Right cardiac atrium (tissue), 5 donors: ENCODE data around the gene SLC25A1. TPM values are rescaled to one million over a fixed set of nuclear protein-coding genes. Genes with fewer than 3 reads are reported as not detected.

Source experiments
- ATAC-seq, 2 donors: fragments of 200-7000 bp; cut with Tn5 transposase; one replicate each; pipeline versions ENCODE4 v1.8.0 to v1.9.1; 2020; ENCODE audit warnings: moderate library complexity in 2 of 2, mild to moderate bottlenecking in 1 of 2
- DNase-seq, 3 donors: peaks; one replicate each; pipeline ENCODE4 v3.0.0-alpha.2; 2020
- H3K27ac ChIP-seq: one replicate; pipeline ENCODE4 v1.5.1; 2013; ENCODE audit warnings: mild to moderate bottlenecking, low read length, control low read depth, moderate library complexity
- H3K27me3 ChIP-seq: one replicate; pipeline ENCODE4 v1.6.1; 2013; ENCODE audit not compliant: control insufficient read depth, insufficient read depth
- H3K4me1 ChIP-seq: one replicate; pipeline ENCODE4 v1.6.1; 2013; ENCODE audit warnings: low read length; ENCODE audit not compliant: control insufficient read depth, insufficient read depth
- H3K4me3 ChIP-seq: one replicate; pipeline ENCODE4 v1.5.1; 2013; ENCODE audit warnings: low read length, control low read depth
- H3K9me3 ChIP-seq: one replicate; pipeline ENCODE4 v1.6.1; 2013; ENCODE audit warnings: low read length; ENCODE audit not compliant: control insufficient read depth
- WGBS: extraction: QIAGEN DNeasy Blood & Tissue Kit; methylation state at CpG from one replicate; pipeline ENCODE4 v1.1.7; 2013; 5-methylcytosine and 5-hydroxymethylcytosine counted together
- intact Hi-C, 4 donors: fragments of 100-400 bp; cut with DNase I; formaldehyde crosslinking; loops; one replicate each; pipeline versions ENCODE4 v1.11.0 to v1.14.0; 2022 to 2023
- polyA plus RNA-seq: library from polyadenylated mRNA; stranded (reverse); fragments of 200-250 nt; gene quantifications from one replicate; pipeline ENCODE4 v1.2.3, GENCODE V29; 2013
- total RNA-seq, 4 donors: library from RNA; stranded (reverse); fragmentation: NEBNext Ultra II Directional; extraction: Animal tissue kit (Norgen Biotek cat#: 25700); gene quantifications; one replicate each; pipeline ENCODE4 v1.2.1, GENCODE V29; 2021
- donor health status: healthy with polysubstance abuse.
- donor health status: DM: no; HTN: yes; CAD: no.
- donor health status: DM: no; HTN: no; CAD: no.
- donor health status: DM: no; HTN: yes; CAD: no; lungs with severe emphysema.
- donor health status: DM: yes; HTN: yes; CAD: no.

SLC25A1 gene
- total and polyA plus RNA-seq, 5 donors: 11.2 to 26.5 (median 19.0) TPM

- H3K27me3 ChIP-seq: no peaks in the 10 kb centered on the region
- intact Hi-C loops: no loop called here
- no peaks in the 10 kb centered on the region for H3K4me1 ChIP-seq
- ATAC-seq (no peak), DNase-seq (no peak)
- WGBS: 92% methylated on average over 21 of the region's 21 CpGs
- no peak overlapping the region for H3K4me3 ChIP-seq
- no peaks in the 10 kb centered on the region for H3K9me3 ChIP-seq
- no peak overlapping the region for H3K27ac ChIP-seq
Measured at GRCh38 chr22:19134176-19134831, 44.2 kb downstream of the SLC25A1 start.

GRCh38 chr22:19133561-19133960, 45.0 kb downstream of the SLC25A1 start:
- H3K4me3 ChIP-seq: no peak overlapping the region
- no peaks in the 10 kb centered on the region for H3K9me3 ChIP-seq
- WGBS: 95% methylated on average over 13 of the region's 13 CpGs
- H3K27me3 ChIP-seq: no peaks in the 10 kb centered on the region
- H3K4me1 ChIP-seq: no peaks in the 10 kb centered on the region
- no peak overlapping the region for H3K27ac ChIP-seq
- DNase-seq (no peak), ATAC-seq (no peak)
- intact Hi-C loops: no loop called here

- intact Hi-C loops: no loop called here
- Histone ChIP-seq H3K27me3 (no peaks in the 10 kb centered on the region), H3K9me3 (no peaks in the 10 kb centered on the region), H3K4me1 (no peaks in the 10 kb centered on the region), H3K4me3 (no peak overlapping the region), H3K27ac (no peak overlapping the region)
- DNase-seq (no peak), ATAC-seq (no peak)
- 88% methylated on average over 9 of the region's 9 CpGs for WGBS
Measured at GRCh38 chr22:19132693-19133400, 45.7 kb downstream of the SLC25A1 start.

- WGBS: 94% methylated on average over 20 of the region's 20 CpGs
- Histone ChIP-seq H3K27ac (no peak overlapping the region), H3K27me3 (no peaks in the 10 kb centered on the region), H3K4me3 (no peak overlapping the region), H3K4me1 (no peaks in the 10 kb centered on the region), H3K9me3 (no peaks in the 10 kb centered on the region)
- intact Hi-C loops: no loop called here
- ATAC-seq: no peak
- no peak for DNase-seq
Measured at GRCh38 chr22:19132153-19132552, 46.4 kb downstream of the SLC25A1 start.

- no peak overlapping the region for H3K27ac ChIP-seq
- no peak for ATAC-seq
- intact Hi-C loops: no loop called here
- no peaks in the 10 kb centered on the region for H3K9me3 ChIP-seq
- no peaks in the 10 kb centered on the region for H3K4me1 ChIP-seq
- no peak for DNase-seq
- H3K4me3 ChIP-seq: no peak overlapping the region
- H3K27me3 ChIP-seq: no peaks in the 10 kb centered on the region
- WGBS: 95% methylated on average over 19 of the region's 19 CpGs
Measured at GRCh38 chr22:19131685-19132015, 46.9 kb downstream of the SLC25A1 start.

- H3K9me3 ChIP-seq: no peaks in the 10 kb centered on the region
- no peak for DNase-seq
- no peak within 1 kb of the TSS for H3K4me3 ChIP-seq
- ATAC-seq: no peak
- intact Hi-C loops: no loop called here
- 87% methylated on average over 27 of the region's 27 CpGs for WGBS
- H3K27me3 ChIP-seq: no peaks in the 10 kb centered on the region
- no peak within 1 kb of the TSS for H3K27ac ChIP-seq
- H3K4me1 ChIP-seq: no peaks in the 10 kb centered on the region
Measured at GRCh38 chr22:19130959-19131684, 47.4 kb downstream of the SLC25A1 start, which contains the start of gene TSSK2. Gene TSSK2 (plus strand): TSS chr22:19131308. CDS start chr22:19131400, 92 bp downstream.

GRCh38 chr22:19129871-19130270, 48.7 kb downstream of the SLC25A1 start:
- ATAC-seq (no peak), DNase-seq (no peak)
- Histone ChIP-seq H3K4me3 (no peak overlapping the region), H3K4me1 (no peaks in the 10 kb centered on the region), H3K27me3 (no peaks in the 10 kb centered on the region), H3K27ac (no peak overlapping the region), H3K9me3 (no peaks in the 10 kb centered on the region)
- 80% methylated on average over 8 of the region's 8 CpGs for whole genome bisulfite sequencing
- intact Hi-C loops: no loop called here

- Histone ChIP-seq H3K27ac (no peak overlapping the region), H3K27me3 (no peaks in the 10 kb centered on the region), H3K9me3 (no peaks in the 10 kb centered on the region), H3K4me1 (no peaks in the 10 kb centered on the region), H3K4me3 (no peak overlapping the region)
- ATAC-seq (no peak), DNase-seq (no peak)
- intact Hi-C loops: no loop called here
- 87% methylated on average over 7 of the region's 7 CpGs for WGBS
Measured at GRCh38 chr22:19128946-19129727, 49.4 kb downstream of the SLC25A1 start.

- ATAC-seq (no peak), DNase-seq (no peak)
- Histone ChIP-seq H3K27ac (no peak overlapping the region), H3K4me1 (no peaks in the 10 kb centered on the region), H3K9me3 (no peaks in the 10 kb centered on the region), H3K4me3 (no peak overlapping the region), H3K27me3 (no peaks in the 10 kb centered on the region)
- WGBS: 82% methylated on average over 7 of the region's 7 CpGs
- intact Hi-C loops: no loop called here
Measured at GRCh38 chr22:19128009-19128401, 50.5 kb downstream of the SLC25A1 start.

GRCh38 chr22:19127329-19128008, 51.1 kb downstream of the SLC25A1 start:
- ATAC-seq: no peak
- Histone ChIP-seq H3K27me3 (no peaks in the 10 kb centered on the region), H3K4me3 (no peak overlapping the region), H3K27ac (no peak overlapping the region), H3K4me1 (no peaks in the 10 kb centered on the region), H3K9me3 (no peaks in the 10 kb centered on the region)
- WGBS: 89% methylated on average over 16 of the region's 16 CpGs
- DNase-seq: no peak
- intact Hi-C loops: no loop called here
